GM10266 (cell line): ENCODE measurements around the gene ATF6B.

Experiments
- DNase-seq: peaks from one replicate; pipeline ENCODE4 v3.0.0; 2012; ENCODE audit errors: extremely low spot score
- TF ChIP-seq, protein P1 (sequence below): IDR thresholded peaks from 2 replicates; pipeline ENCODE4 v1.5.1; 2012; ENCODE audit warnings: mild to moderate bottlenecking, low read depth; ENCODE audit not compliant: control insufficient read depth, insufficient read depth; ENCODE audit errors: missing control alignments

The ATF6B gene

DNA sequence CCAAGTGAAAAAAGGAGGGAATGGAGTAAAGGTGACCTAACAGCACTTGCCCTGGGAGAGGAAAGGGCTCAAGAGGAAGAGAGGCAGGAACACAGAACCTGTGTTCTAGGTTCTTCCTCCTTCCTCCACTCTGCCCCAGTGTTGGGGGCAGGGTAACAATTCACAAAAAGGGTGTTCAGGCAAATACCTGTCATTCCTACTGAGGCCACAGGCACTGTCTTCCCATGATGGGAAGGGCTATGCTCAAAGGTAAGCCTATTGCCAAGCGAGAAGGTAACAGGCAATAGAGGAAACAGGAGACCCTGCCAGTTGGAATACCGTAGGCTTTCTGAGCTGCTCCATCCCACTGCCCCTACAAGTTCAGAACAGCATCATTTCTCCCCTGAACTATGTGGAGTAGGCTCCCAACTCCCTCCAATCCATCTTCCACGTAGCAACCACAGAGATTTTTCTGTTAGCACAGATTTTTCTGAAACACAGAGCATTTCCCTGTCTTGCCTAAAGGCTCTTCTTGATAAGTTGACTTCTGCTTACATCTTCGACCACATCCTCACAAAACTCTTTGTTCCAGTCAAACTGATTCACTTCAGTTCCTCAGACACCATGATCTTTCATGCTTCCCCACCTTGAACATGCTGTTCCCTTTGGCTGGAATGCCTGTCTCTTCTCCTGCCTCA, 45.1 kb upstream of the ATF6B start:
- TF ChIP-seq, protein P1, sequence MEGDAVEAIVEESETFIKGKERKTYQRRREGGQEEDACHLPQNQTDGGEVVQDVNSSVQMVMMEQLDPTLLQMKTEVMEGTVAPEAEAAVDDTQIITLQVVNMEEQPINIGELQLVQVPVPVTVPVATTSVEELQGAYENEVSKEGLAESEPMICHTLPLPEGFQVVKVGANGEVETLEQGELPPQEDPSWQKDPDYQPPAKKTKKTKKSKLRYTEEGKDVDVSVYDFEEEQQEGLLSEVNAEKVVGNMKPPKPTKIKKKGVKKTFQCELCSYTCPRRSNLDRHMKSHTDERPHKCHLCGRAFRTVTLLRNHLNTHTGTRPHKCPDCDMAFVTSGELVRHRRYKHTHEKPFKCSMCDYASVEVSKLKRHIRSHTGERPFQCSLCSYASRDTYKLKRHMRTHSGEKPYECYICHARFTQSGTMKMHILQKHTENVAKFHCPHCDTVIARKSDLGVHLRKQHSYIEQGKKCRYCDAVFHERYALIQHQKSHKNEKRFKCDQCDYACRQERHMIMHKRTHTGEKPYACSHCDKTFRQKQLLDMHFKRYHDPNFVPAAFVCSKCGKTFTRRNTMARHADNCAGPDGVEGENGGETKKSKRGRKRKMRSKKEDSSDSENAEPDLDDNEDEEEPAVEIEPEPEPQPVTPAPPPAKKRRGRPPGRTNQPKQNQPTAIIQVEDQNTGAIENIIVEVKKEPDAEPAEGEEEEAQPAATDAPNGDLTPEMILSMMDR = no peak

DNA sequence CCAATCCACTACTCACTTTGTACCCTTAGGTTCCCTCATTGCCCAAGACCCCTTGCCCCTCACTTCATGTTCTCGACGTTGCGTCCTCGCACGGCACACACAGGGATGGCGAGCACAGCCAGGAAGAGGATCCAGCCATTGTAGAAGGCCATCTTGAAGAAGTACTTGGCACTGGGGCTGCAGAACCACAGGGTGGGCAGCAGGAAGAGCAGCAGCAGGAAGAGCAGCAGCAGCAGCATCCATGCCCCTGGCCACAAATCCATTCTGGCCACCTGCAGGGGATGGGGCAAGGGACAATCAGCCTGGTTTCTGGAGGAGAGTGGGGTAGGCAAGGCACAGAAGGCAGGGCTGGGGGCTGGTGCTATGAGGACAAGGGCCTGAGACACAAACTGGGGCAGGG, 43.2 kb upstream of the ATF6B start:
- no peak for DNase-seq
- TF ChIP-seq, protein P1 = no peak

More for the DNA sequence above, 45.1 kb upstream of the ATF6B start:
- no peak for DNase-seq

DNA sequence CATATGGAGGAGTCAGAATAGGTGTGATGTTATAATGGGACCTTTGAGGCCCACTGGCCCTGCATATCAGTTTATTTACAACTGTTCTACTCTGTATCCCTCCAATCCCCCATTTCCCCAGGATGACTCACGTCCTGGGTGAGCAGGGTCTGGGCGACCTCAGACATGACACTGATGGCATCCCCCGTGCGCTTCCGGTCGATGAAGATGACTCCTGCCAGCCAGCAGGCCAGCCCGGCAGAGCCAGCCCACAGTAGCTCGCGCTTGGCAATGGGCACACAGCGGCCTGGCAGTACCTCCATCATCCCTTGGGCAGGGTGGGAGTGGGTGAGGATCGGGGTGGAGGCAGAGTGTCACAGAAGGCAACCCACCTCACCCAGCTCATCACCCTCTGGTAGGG, 42.2 kb upstream of the ATF6B start:
- no peak for DNase-seq
- TF ChIP-seq, protein P1 = no peak

DNA sequence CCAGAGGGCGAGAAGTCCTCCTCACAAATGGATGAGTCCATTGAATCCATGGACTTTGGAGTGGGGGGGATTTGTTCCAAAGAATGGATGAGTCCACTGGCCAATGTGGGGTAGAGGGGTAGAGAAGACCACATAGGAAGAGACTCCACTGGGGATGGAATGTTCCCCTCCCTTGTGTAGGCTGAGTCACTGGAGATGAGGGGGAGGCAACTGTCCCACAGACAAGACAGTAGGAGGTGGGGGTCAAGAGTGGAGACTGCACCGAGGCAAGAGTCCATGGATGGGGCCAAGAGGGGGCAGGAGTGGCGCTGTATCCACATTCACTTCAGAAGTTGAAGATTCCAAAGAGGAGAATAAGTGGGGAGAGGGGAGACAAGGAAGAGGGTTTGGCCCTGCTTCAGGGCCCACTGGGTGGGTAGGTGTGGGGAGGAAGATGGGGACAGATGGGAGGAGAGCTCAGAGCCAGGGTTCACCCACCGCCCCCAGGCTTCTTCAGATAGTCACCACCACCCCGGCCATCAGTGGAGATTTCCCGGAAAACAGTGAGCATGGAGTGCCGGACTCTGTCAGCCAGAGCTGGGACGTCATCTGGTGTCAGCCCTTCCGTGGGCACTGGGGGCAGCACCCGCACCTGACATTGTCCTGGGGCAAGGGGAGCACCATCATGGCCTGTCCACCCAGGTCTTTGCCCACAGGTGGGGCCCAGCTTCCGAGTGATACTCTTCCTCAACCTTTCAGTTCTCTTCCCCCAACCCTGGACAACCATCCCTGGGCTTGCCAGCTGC, 41.0 kb upstream of the ATF6B start:
- DNase-seq = no peak
- TF ChIP-seq, protein P1 = no peak

DNA sequence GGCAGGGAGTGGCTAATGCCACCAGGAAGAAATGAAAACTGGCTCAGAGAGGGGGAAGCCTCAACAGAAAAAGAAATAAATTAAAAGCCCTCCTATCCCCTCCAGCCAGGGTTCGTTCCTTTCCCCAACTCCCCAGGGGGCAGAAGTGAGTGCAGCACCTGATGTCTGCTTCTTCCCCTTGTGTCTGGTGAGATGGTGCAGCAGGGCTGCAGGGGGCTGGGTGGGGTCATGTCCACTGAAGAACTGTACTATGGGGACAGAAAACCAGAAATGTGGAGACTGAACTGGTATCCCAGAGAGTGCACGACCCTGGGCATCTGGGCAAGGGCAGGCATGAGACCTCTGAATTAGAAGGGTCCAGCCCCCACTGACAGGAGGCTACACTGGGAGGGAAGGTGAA, 40.3 kb upstream of the ATF6B start:
- no peak for DNase-seq
- TF ChIP-seq, protein P1 = no peak

DNA sequence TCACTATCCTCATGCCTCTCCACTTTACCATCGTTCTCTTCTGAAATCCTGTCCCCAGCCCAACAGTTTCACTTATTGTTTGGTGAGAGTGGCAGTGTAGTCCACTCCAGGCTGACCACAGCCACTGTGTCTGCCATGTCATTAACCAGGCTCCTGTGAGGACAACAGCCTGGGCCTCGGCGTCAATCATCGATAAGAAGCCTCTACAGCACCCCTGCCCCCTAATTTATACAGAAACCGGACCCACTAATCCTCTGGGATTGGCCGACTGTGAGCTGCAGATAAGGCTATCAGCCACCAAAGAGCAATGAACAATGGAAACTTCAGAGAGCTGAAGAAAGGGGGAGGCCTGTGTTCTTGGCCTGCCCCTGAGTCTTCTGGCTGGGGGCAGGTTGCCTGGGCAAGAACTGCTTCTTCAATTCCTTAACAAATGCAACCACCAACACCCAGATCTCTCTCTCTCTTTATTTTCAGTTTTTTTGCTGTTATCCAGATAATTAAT, 39.8 kb upstream of the ATF6B start:
- TF ChIP-seq, protein P1 = no peak
- no peak for DNase-seq

DNA sequence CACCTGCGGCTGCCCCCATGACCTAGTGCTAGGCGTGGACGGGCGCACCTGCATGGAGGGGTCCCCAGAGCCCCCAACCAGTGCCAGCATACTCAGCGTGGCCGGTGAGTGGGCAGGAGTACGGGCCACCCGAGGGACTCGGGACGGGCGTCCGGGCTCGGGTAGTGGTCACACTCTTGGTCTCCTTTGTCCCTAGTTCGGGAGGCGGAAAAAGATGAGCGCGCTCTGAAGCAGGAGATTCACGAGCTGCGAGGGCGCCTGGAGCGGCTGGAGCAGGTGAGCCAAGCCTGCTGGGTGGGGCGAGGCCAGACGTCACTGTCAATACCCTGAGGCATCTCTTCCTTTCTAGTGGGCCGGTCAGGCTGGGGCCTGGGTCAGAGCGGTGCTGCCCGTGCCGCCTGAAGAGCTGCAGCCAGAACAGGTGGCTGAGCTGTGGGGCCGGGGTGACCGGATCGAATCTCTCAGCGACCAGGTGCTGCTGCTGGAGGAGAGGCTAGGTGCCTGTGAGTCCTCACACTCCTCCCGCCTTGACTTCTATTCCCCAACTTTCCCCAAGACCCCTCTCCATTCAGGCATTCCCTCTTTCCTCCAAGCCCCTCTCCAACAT, 39.2 kb upstream of the ATF6B start:
- no peak for DNase-seq
- TF ChIP-seq, protein P1 = no peak
